NB4 (cell line): ENCODE measurements around the gene TPST1.
"Not testable (repeated sequence)": the region's sequence is repeated elsewhere in the genome, so short reads cannot be mapped to it uniquely, and the experiment has no call there.

Experiments
- DNase-seq: peaks from one replicate; pipeline ENCODE4 v3.0.0; 2010; ENCODE audit warnings: low read depth
- H3K4me3 ChIP-seq: one replicate; pipeline ENCODE4 v1.5.1; 2011; ENCODE audit warnings: mild to moderate bottlenecking, low read depth, low read length, moderate library complexity
- CTCF ChIP-seq: IDR thresholded peaks from one replicate; pipeline ENCODE4 v1.5.1; 2012; ENCODE audit warnings: low read depth, low read length
- MAX ChIP-seq: IDR thresholded peaks from 2 replicates; pipeline ENCODE4 v1.6.1; 2011; ENCODE audit warnings: low read depth, low read length
- MYC ChIP-seq: IDR thresholded peaks from 2 replicates; pipeline ENCODE4 v1.6.1; 2011; ENCODE audit warnings: low read depth, low read length
- POLR2A ChIP-seq: IDR thresholded peaks from 2 replicates; pipeline ENCODE4 v1.6.1; 2011; ENCODE audit warnings: mild to moderate bottlenecking; ENCODE audit not compliant: insufficient read length; ENCODE audit errors: extremely low read depth

TPST1 gene

GRCh38 chr7:66204822-66205740, at the start of gene TPST1:
TPST1 (plus strand) TSS chr7:66205334; CDS start chr7:66240426, 35,092 bp downstream.
- TF ChIP-seq CTCF, result peak; percentile 27
- TF ChIP-seq MAX, result no peak
- TF ChIP-seq MYC, result no peak
- TF ChIP-seq POLR2A, result peak; percentile 47
- peak; percentile 91 for DNase-seq
- peak within 1 kb of the TSS; percentile 61 for H3K4me3 ChIP-seq

- not testable (repeated sequence) for DNase-seq, H3K4me3 ChIP-seq
Observed at GRCh38 chr7:66156035-66156434, 49.1 kb upstream of the TPST1 start.

- DNase-seq, result no peak
- no peak overlapping the region for H3K4me3 ChIP-seq
- TF ChIP-seq MAX (no peak), MYC (no peak), POLR2A (no peak), CTCF (no peak)
Observed at GRCh38 chr7:66157060-66157459, 48.1 kb upstream of the TPST1 start.

GRCh38 chr7:66162622-66163021, 42.5 kb upstream of the TPST1 start:
- no peak for TF ChIP-seq POLR2A
- no peak for TF ChIP-seq MYC
- TF ChIP-seq MAX, result no peak
- TF ChIP-seq CTCF, result no peak
- DNase-seq, result no peak
- H3K4me3 ChIP-seq, result no peak overlapping the region

GRCh38 chr7:66163186-66163610, 41.9 kb upstream of the TPST1 start:
- H3K4me3 ChIP-seq, result no peak overlapping the region
- no peak for DNase-seq
- TF ChIP-seq MAX (no peak), MYC (no peak), CTCF (no peak), POLR2A (no peak)

- DNase-seq, result no peak
- H3K4me3 ChIP-seq, result no peak overlapping the region
- no peak for TF ChIP-seq MYC
- TF ChIP-seq MAX, result no peak
- no peak for TF ChIP-seq CTCF
- no peak for TF ChIP-seq POLR2A
Observed at GRCh38 chr7:66164356-66164755, 40.8 kb upstream of the TPST1 start.
